ENCODE results near the gene FBXO31. TPM values are rescaled to one million over a fixed set of nuclear protein-coding genes. Genes with fewer than 3 reads are reported as not detected.

FBXO31 gene
- total and polyA plus RNA-seq, 9 of the 15 experiments (the other 6 are each of a cell fraction or from before 2014, with no cell fraction given): 0.18 to 33.3 (median 10.9) TPM

DNA sequence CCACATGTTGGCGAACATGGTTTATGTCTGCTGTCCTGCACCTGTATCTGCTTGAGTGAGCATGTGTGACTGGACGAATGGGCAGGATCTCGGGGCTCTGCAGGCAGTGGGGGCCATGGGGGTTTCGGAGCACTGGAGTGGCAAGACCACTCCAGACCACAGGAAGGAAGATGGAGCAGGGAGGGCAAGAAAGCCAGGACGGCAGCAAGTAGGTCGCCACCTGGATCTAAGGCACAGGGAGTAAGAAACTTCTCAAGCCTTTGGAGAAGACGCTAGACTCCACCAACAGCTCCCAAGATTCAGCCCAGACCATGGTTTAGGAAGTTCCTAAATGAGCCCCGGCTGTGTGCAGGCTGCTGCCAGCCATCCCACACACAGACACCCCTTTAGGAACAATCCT is 33.5 kb downstream of the FBXO31 start:
- peaks cover 0 to 17% of the 10 kb centered on the region in 2 experiments; a peak in 1 of 5 replicates for H3K4me1 ChIP-seq (replicated peaks in 1 of 2; ENCODE audit: control insufficient read depth in 2 of 2, insufficient read depth in 2 of 2, low read length in 2 of 2)
- peaks cover 4% of the 10 kb centered on the region for H3K79me2 ChIP-seq (ENCODE audit: control insufficient read depth, insufficient read depth, low read length)
- H3K27me3 ChIP-seq (ENCODE audit: control insufficient read depth in 2 of 2, insufficient read depth in 2 of 2, low read length in 2 of 2): no peaks in the 10 kb centered on the region
- no peak for TF ChIP-seq ZNF274 (IDR thresholded peaks at IDR 0.05; ENCODE audit: borderline replicate concordance, low read depth, low read length)
- no peak for TF ChIP-seq HNRNPLL (IDR thresholded peaks at IDR 0.05; ENCODE audit: low read depth, low read length, poor library complexity, severe bottlenecking)
- no peak for TF ChIP-seq RBM17 (IDR thresholded peaks at IDR 0.05; ENCODE audit: borderline replicate concordance, low read depth, low read length)
- no peak for TF ChIP-seq RBM14 (IDR thresholded peaks at IDR 0.05; ENCODE audit: borderline replicate concordance, insufficient read depth, low read depth, low read length)
- TF ChIP-seq ZNF589 (CRISPR knock-in tag; IDR thresholded peaks at IDR 0.05; ENCODE audit: low read depth): no peak
- no peak for TF ChIP-seq NR3C1 (CRISPR knock-in tag; IDR thresholded peaks at IDR 0.05)
- no peak for TF ChIP-seq MAZ (CRISPR knock-in tag; conservative IDR thresholded peaks at IDR 0.05 in 1 of 2, IDR thresholded peaks at IDR 0.05 in 1 of 2)
- no peak for TF ChIP-seq ZNF23 (CRISPR knock-in tag; IDR thresholded peaks at IDR 0.05)
- no peak for TF ChIP-seq LCOR (CRISPR knock-in tag; IDR thresholded peaks at IDR 0.05)
- TF ChIP-seq, protein P1, sequence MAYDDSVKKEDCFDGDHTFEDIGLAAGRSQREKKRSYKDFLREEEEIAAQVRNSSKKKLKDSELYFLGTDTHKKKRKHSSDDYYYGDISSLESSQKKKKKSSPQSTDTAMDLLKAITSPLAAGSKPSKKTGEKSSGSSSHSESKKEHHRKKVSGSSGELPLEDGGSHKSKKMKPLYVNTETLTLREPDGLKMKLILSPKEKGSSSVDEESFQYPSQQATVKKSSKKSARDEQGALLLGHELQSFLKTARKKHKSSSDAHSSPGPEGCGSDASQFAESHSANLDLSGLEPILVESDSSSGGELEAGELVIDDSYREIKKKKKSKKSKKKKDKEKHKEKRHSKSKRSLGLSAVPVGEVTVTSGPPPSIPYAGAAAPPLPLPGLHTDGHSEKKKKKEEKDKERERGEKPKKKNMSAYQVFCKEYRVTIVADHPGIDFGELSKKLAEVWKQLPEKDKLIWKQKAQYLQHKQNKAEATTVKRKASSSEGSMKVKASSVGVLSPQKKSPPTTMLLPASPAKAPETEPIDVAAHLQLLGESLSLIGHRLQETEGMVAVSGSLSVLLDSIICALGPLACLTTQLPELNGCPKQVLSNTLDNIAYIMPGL (CRISPR knock-in tag; IDR thresholded peaks at IDR 0.05): no peak
- H3K27ac ChIP-seq (ENCODE audit: extremely low read depth, low read depth, low read length): no peak overlapping the region
- no peak overlapping the region for H3K4me3 ChIP-seq
- ChIA-PET POLR2A (interaction anchor here (1.2 to 1.5 kb wide), 4 partner anchors 8 to 21 kb away, joined by 3 to 6 read pairs (median 4); no protein-coding TSS in a partner anchor), CTCF (ENCODE audit: low intra/inter-chr PET ratio) (no interaction called here)
- DNase-seq (ENCODE audit: extremely low read depth in 1 of 4, low spot score in 3 of 4) (no peak), ATAC-seq (no peak), FAIRE-seq (no peak)
- 89% methylated on average over 8 of the region's 8 CpGs for WGBS (ENCODE audit: insufficient coverage, low coverage, missing lambda C conversion rate)
- H3K9ac ChIP-seq (ENCODE audit: insufficient read depth in 1 of 2, low read depth in 2 of 2, low read length in 2 of 2): peak overlapping the region in 1 of 2 experiments; percentile 76; a peak in 2 of 4 replicates
- in situ Hi-C loops (cut with MboI): no loop called here
- H3K9me3 ChIP-seq (replicated peaks; ENCODE audit: control insufficient read depth, insufficient read depth, low read depth, low read length): no peaks in the 10 kb centered on the region
- no peak overlapping the region for H2AFZ ChIP-seq (ENCODE audit: low read depth, low read length)
- BruUV-seq (replicated peaks): no TSS peak
- H4K20me1 ChIP-seq (replicated peaks; ENCODE audit: control insufficient read depth, insufficient read depth, low read length): no peaks in the 10 kb centered on the region; the same call in 1 of the 2 replicates
- H3K36me3 ChIP-seq (ENCODE audit: control insufficient read depth, insufficient read depth, low read length): peaks cover 38% of the 10 kb centered on the region; the same call in 2 of the 3 replicates
- H3K9me1 ChIP-seq (ENCODE audit: control insufficient read depth, insufficient read depth, low read length): peaks cover 5% of the 10 kb centered on the region
- intact Hi-C loops (cut with micrococcal nuclease): no loop called here
- H3K4me2 ChIP-seq (ENCODE audit: insufficient read depth, low read length): no peak overlapping the region

Measured in K562 (cell line).